Mammary epithelial cell (primary cell): ENCODE measurements around the gene TEF.

Experiments
- CTCF ChIP-seq, 2 donors: IDR thresholded peaks in 1 of 2; conservative IDR thresholded peaks in 1 of 2; 2 replicates each; pipeline ENCODE4 v1.5.1; 2011 to 2012; ENCODE audit warnings: inconsistent platforms in 2 of 2, low read length in 2 of 2, mild to moderate bottlenecking in 2 of 2, control low read depth in 1 of 2, low read depth in 1 of 2; ENCODE audit not compliant: insufficient read depth in 1 of 2; ENCODE audit errors: extremely low read depth in 1 of 2
- EZH2 ChIP-seq: IDR thresholded peaks from 2 replicates; pipeline ENCODE4 v1.6.1; 2012; ENCODE audit warnings: low read length, inconsistent platforms, borderline replicate concordance

GRCh38 chr22:41358927-41359326 is 22.8 kb upstream of the TEF start:
- TF ChIP-seq CTCF (conservative IDR thresholded peaks at IDR 0.05 in 1 of 2, IDR thresholded peaks at IDR 0.05 in 1 of 2; ENCODE audit: extremely low read depth in 1 of 2, insufficient read depth in 1 of 2, low read depth in 1 of 2, low read length in 2 of 2) (no peak), EZH2 (no peak)
